CD4-positive, alpha-beta T cell treated with Interleukin-15 for 4 hours (primary cell): ENCODE results near the gene MCU.

Experiments
- DNase-seq: peaks from one replicate; pipeline ENCODE4 v3.0.0-alpha.2; 2020; ENCODE audit warnings: low spot score

The MCU gene

GRCh38 chr10:72846238-72846637, 154.3 kb downstream of the MCU start:
- no peak for DNase-seq

- DNase-seq, result no peak
Observed at GRCh38 chr10:72847681-72848080, 155.7 kb downstream of the MCU start.

GRCh38 chr10:72850861-72851260, 158.9 kb downstream of the MCU start:
- DNase-seq, result no peak

- DNase-seq, result no peak
Observed at GRCh38 chr10:72851509-72851908, 159.6 kb downstream of the MCU start.

GRCh38 chr10:72852508-72852907, 160.6 kb downstream of the MCU start:
- no peak for DNase-seq

- no peak for DNase-seq
Observed at GRCh38 chr10:72855129-72855528, 163.2 kb downstream of the MCU start.

- no peak for DNase-seq
Observed at GRCh38 chr10:72855790-72856189, 163.8 kb downstream of the MCU start.

- no peak for DNase-seq
Observed at GRCh38 chr10:72858067-72858466, 166.1 kb downstream of the MCU start.

GRCh38 chr10:72862957-72863356, 171.0 kb downstream of the MCU start:
- DNase-seq, result no peak

GRCh38 chr10:72875250-72876055, 183.5 kb downstream of the MCU start:
- peak; percentile 39 for DNase-seq

GRCh38 chr10:72879245-72879644, 187.3 kb downstream of the MCU start:
- DNase-seq, result no peak

GRCh38 chr10:72881291-72881690, 189.3 kb downstream of the MCU start:
- no peak for DNase-seq

GRCh38 chr10:72883861-72884260, 191.9 kb downstream of the MCU start:
- no peak for DNase-seq

- DNase-seq, result no peak
Observed at GRCh38 chr10:72885953-72886352, 194.0 kb downstream of the MCU start.

GRCh38 chr10:72886621-72887020, 194.7 kb downstream of the MCU start:
- no peak for DNase-seq

- DNase-seq, result no peak
Observed at GRCh38 chr10:72887043-72887442, 195.1 kb downstream of the MCU start.

- DNase-seq, result no peak
Observed at GRCh38 chr10:72888151-72888638, 196.3 kb downstream of the MCU start.

GRCh38 chr10:72889391-72889831, 197.5 kb downstream of the MCU start:
- DNase-seq, result no peak

GRCh38 chr10:72890086-72890485, 198.1 kb downstream of the MCU start:
- no peak for DNase-seq

GRCh38 chr10:72893136-72893798, 201.3 kb downstream of the MCU start, which contains the start of gene OIT3:
Gene OIT3 (plus strand): TSS chr10:72893739. CDS start chr10:72893799, 60 bp downstream.
- no peak for DNase-seq

- no peak for DNase-seq
Observed at GRCh38 chr10:72895236-72895850, 203.4 kb downstream of the MCU start.

GRCh38 chr10:72898616-72899015, 206.7 kb downstream of the MCU start:
- no peak for DNase-seq

- no peak for DNase-seq
Observed at GRCh38 chr10:72899545-72899944, 207.6 kb downstream of the MCU start.
